Epithelial cell of proximal tubule (primary cell): Measurements from ENCODE around the gene SHKBP1. TPM values are rescaled to one million over a fixed set of nuclear protein-coding genes. Genes with fewer than 3 reads are reported as not detected.
"Not testable (repeated sequence)": the region's sequence is repeated elsewhere in the genome, so short reads cannot be mapped to it uniquely, and the experiment has no call there.

Experiments used
- DNase-seq: peaks from one replicate; pipeline ENCODE4 v3.0.0-alpha.2; 2011; ENCODE audit warnings: low read depth
- H3K4me3 ChIP-seq: 2 replicates; pipeline ENCODE4 v1.5.1; 2011; ENCODE audit warnings: low read depth, mild to moderate bottlenecking, low read length
- CTCF ChIP-seq: conservative IDR thresholded peaks from 2 replicates; pipeline ENCODE4 v1.5.1; 2012; ENCODE audit warnings: low read depth, mild to moderate bottlenecking, low read length
- total RNA-seq: library from RNA; depleted of rRNA; stranded (reverse); fragments of >200 nt; gene quantifications from 2 replicates; pipeline ENCODE4 v1.2.3, GENCODE V29; 2015

Gene SHKBP1
- total RNA-seq, 1 donor from 2014 or later: 113 TPM

GRCh38 chr19:40533508-40533907, 43.2 kb upstream of the SHKBP1 start:
- peak; percentile 43 for TF ChIP-seq CTCF
- H3K4me3 ChIP-seq: no peak overlapping the region
- no peak for DNase-seq

- no peak overlapping the region for H3K4me3 ChIP-seq
- TF ChIP-seq CTCF: no peak
- no peak for DNase-seq
Measured at GRCh38 chr19:40534148-40534547, 42.5 kb upstream of the SHKBP1 start.

- DNase-seq: no peak
- TF ChIP-seq CTCF: no peak
- no peak overlapping the region for H3K4me3 ChIP-seq
Measured at GRCh38 chr19:40539070-40539469, 37.6 kb upstream of the SHKBP1 start.

- TF ChIP-seq CTCF: no peak
- DNase-seq: no peak
- H3K4me3 ChIP-seq: no peak overlapping the region
Measured at GRCh38 chr19:40542202-40542859, 34.3 kb upstream of the SHKBP1 start.

GRCh38 chr19:40543029-40543597, 33.6 kb upstream of the SHKBP1 start:
- no peak overlapping the region for H3K4me3 ChIP-seq
- no peak for DNase-seq
- TF ChIP-seq CTCF: no peak

GRCh38 chr19:40546153-40546841, 30.4 kb upstream of the SHKBP1 start:
- DNase-seq, H3K4me3 ChIP-seq: not testable (repeated sequence)

- DNase-seq, H3K4me3 ChIP-seq: not testable (repeated sequence)
Measured at GRCh38 chr19:40547190-40547589, 29.5 kb upstream of the SHKBP1 start.

- no peak for DNase-seq
- H3K4me3 ChIP-seq: no peak overlapping the region
- no peak for TF ChIP-seq CTCF
Measured at GRCh38 chr19:40547836-40548235, 28.8 kb upstream of the SHKBP1 start.
